SIG-M5 (cell line): ENCODE data around the gene NYNRIN.

Experiments
- DNase-seq: peaks from one replicate; lab custom pipeline; 2025; lab: John Stamatoyannopoulos, UW

NYNRIN gene

DNA sequence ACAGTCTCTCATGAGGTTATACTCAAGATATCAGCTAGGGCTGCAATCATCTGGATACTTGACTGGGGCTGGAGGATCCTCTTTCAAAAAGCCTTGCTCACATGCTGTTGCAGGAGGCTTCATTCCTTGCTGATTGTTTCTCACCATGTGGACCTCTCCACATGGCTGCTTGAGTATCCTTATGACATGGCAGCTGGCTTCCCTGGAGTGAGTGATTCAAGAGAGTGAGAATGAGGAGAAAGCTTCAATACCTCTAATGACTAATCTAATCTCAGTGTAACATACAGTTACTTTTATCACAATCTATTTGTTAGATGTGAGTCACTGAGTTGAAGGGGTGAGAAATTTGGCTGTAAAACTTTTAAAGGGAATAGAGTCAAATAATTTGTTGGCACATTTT, 58.2 kb downstream of the NYNRIN start:
- DNase-seq, result no peak

- no peak for DNase-seq
Measured at GRCh38 chr14:24458736-24459135, 59.9 kb downstream of the NYNRIN start.

GRCh38 chr14:24459331-24459730, 60.5 kb downstream of the NYNRIN start:
- no peak for DNase-seq

DNA sequence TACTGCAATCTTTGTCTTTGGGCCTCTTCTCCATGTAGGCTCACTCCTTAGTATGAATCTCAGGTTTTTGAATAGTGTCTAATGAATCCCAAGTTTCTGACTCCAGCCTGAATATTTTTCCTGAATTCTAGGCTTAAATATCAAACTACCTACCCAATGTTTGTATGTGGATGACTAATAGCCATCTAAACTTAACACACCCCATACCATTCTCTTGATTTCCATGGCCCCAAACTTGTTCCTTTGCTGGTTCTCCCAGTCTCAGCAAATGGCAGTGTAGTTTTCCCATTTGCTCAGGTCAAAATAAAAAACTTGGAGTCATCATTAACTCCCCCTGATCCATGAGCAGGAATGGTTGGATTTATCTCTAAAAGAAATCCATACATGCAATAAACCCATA, 62.5 kb downstream of the NYNRIN start:
- no peak for DNase-seq

GRCh38 chr14:24463017-24463883, 64.4 kb downstream of the NYNRIN start:
- no peak for DNase-seq

- no peak for DNase-seq
Measured at GRCh38 chr14:24463884-24464785, 65.3 kb downstream of the NYNRIN start.

GRCh38 chr14:24465368-24465767, 66.6 kb downstream of the NYNRIN start:
- DNase-seq, result no peak

DNA sequence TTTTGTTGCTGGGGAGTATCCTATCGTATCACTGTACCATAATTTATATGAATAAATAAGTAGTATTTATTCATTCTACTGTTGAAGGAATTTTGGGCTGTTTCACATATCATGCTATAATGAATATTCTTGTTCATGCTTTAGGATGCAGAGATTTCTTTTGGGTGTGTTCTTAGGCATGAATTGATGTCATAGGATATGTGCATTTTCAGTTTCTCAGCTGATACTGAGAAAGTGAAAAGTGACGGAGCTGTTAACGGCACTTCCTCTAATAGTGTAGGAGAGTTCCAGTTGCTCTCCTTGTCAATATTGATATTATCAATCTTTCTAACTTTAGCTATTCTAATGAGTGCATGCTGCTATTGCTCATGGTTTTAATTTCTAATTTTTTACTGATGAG, 67.0 kb downstream of the NYNRIN start:
- no peak for DNase-seq
